ENCODE results near the gene ZPR1.
"Not testable (repeated sequence)": the region's sequence is repeated elsewhere in the genome, so short reads cannot be mapped to it uniquely, and the experiment has no call there.

Gene ZPR1

DNA sequence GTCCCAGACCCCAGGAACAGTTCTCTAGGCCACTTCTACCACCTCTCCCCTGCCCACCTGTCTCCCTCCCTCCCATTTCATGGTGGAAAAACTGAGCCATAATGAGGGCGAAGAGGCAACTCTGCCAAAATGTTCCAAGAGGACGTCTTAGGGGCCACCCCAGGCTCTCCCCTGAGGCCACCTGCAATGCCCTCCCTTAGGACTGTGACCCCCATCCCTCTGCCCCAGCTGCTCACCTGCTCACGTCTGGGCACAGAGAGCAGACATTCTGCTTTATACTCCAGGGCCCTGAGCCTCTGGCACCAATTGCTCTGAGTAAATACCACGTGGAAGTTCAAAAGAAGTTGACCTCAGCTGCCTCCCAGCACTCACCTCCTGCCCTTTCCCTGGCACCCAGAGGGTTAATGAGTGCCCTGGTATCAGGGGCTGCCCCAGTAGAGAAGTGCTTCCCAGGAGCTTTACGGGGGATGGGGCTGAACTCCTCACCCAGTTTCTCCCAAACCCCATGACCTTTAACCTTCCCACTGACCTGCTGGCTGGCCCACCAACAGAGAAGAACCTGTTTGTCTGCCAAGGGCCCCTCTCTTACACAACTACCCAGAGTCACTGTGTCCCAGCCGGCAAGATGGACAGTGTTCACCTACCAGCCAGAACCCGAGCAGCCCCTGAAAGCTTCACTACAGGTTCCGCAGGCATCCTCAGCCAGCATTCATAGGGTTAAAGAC lies 4.5 kb upstream of the ZPR1 start:
- DNase-seq = no peak

DNA sequence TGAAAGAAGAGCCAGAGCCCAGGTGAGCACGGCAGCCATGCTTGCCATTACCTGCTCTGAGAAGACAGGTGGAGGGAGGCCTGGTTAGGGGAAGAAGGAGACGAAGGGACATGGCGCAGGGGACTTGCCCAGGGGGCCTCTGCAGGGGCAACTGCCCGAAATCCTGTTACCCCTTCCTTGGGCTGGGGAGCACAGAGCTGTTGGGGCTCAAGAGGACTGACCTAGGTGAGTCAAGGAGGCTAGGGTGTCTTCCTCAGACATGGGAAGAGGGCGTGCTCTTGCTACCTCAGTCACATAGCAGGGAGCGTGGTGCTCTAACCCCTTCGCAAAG lies 4.0 kb upstream of the ZPR1 start, which contains the start of gene APOA5:
APOA5 (minus strand) TSS at position 67 of the 331 bp plus-strand sequence; CDS start at position 48, 19 bp downstream.
- no peak for DNase-seq

- peak; percentile 59 for DNase-seq
Measured at GRCh38 chr11:116791002-116791812, 3.4 kb upstream of the ZPR1 start.

DNA sequence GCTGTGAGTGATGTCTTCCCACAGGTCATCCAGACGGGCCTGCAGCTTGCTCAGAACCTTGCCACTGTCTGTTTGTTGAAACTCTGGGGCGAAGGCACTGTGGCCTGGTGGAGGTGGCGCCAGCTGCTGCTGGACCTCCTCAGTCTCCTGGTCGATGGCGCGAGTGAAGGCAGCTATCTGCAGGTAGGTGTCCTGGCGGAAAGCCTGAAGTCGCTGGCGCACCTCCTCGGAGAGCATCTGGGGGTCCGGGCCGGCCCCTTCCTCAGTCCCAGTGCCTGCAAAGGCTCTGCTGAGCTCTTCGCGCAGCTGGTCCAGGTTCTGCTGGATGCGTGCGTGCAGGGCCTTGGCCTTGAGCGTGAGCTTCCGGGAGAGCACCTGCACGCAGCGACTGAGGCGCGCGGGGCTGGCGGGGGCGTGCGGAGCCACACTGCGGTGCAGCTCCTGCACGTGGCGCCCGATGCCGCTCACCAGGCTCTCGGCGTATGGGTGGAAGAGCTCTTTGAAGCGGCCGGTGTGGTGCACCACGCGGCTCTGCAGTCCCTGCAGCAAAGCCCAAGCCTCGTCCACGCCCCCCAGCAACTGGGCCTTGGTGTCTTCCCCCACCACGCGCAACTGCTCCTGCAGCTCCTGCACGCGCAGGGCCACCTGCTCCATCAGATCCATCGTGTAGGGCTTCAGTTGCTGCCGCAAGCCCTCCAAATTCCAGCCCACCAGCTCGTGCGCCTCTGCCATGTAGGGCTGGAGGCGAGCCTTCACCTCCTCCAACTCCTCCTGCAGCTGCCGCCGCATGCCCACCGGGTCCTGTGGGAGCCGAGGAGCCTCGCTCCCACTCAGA lies 2.6 kb upstream of the ZPR1 start:
- no peak for DNase-seq

DNA sequence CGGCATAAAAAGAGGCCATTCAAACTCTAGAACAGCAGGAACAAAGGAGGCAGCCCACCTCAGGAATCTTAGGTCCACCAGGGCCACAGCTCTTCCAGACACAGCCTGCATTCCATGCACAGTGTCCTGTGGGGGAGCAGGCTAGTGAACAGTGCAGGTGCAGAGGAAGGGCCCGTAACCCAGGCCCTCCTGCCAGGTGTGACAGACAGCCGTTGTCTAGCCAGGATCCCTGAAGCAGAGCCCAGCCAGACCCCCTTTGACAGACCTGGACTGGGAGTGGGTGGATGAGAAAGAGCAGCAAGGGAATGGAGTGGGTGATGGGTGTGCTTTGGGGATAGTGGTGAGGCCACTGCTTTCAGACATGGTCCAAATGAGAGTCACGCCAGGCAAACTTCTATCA lies 1.2 kb upstream of the ZPR1 start:
- DNase-seq = no peak

DNA sequence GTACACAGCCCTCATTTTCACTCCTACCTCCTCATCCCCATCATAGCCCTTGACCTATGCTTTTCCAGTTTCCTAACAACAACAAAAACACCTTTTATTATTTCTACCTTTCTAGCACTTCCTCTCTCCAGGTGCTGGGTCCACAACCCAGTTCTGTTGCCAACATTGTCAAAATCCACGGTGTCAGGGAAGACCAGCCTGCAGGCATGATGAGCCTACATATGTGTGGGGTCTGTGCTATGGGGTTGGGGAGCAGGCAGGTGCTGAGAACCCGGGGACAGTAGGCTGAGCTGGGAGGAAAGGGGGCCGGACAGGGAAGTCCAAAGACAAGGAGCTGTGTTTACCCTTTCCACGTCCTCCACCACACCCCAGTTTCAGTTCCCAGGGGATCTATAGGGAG lies 711 bp upstream of the ZPR1 start:
- no peak for DNase-seq

- no peak for DNase-seq
Measured at GRCh38 chr11:116787436-116787785, 412 bp downstream of the ZPR1 start.

DNA sequence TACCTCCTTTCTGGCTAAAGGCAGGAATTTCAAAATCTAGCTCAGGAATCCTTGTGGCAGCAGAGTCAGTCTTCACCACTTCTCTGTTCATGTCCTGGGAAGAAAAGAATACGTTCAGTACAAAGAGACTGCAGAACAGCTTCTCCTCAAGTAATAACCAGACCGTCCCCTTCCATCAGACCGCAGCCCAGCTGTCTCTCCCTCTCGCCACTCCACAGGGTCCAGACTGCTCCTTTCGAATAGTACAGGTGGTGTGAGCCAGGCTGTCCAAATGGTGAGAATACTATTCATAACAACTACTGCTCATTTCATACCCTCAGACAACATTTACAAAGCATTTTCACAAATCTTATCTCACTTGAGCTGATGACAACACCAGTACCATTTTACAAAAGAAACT lies 857 bp downstream of the ZPR1 start:
- DNase-seq = no peak

- no peak for DNase-seq
Measured at GRCh38 chr11:116786326-116786725, 1.5 kb downstream of the ZPR1 start.

DNA sequence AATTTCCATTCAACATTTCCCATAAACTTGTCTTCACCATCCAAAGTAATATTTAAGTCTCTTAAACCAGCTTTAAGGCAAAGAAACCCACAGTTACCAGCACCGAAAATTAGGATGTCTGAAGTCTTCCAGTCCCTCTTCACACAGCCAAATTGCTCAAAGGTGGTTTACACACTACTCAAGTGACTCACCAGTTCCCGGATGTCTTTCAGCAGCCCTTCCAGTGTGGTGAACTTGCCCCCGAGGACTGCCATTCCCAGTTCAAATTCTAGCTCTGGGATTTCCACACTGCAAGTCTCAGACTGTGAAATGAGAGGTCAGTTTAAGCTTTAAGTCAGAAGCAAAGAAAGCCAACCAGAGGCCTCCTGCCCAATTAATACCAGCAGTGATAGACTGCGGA lies 5.1 kb downstream of the ZPR1 start:
- DNase-seq = no peak

DNA sequence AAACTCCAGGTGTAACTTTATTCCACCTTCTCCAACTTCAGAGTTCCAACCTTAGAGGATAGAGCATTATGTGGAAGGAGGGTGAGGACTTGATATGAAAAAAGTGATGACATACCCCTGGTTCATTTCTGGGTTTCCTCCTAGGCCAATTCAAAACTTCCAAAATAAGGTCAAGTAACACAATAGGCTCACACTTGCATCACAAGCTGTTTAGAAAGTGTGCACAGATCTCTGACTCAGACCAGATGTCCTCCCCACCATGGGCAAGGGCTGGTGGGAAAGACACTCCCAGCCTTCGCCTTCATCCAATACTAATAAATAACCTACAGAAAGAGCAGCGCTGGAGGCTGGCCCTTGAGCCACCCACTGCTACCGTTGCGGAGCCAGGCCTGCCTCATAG lies 9.3 kb downstream of the ZPR1 start:
- no peak for DNase-seq

GRCh38 chr11:116777056-116777455 lies 10.8 kb downstream of the ZPR1 start:
- no peak for DNase-seq

- DNase-seq = no peak
Measured at GRCh38 chr11:116776522-116776984, 11.3 kb downstream of the ZPR1 start.

DNA sequence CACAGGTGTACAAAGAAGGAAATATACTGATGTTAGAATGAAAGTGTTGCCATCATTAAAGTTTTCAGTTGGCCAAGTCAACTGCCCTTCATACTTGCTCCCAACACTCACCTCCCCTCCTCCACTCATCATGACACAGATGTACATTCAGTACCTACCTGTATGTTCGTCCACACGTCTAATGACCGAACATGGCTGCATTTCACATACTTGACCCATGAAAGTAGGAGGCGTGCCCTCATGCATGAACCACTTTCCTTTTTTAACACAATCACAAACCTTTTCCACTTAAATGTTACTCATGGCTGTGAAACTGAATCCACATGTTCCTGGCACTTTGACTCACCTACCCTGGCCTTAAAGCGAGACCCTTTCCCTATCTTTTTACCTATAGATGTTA lies 11.8 kb downstream of the ZPR1 start:
- DNase-seq = no peak

DNA sequence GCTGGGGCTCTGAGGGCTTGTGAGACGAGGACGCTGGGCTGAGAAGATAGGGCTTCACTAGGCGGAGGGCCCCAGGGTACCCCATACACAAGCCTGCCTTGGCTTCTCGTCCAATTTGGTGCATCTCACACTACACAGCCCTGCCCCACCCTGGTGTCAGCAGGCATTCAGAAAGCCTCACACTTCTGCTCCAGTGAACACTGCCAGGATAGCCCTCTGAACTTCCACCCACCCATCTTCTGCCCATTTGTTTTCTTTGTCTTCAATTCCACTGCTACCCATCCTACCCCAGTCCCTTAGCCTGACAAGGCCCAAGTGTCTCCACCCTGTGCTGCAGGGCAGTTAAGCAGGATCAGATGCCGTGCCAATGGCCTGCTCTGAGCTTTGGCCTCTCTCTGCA lies 13.2 kb downstream of the ZPR1 start:
- no peak for DNase-seq

GRCh38 chr11:116773203-116774097 lies 14.4 kb downstream of the ZPR1 start:
- DNase-seq = no peak

DNA sequence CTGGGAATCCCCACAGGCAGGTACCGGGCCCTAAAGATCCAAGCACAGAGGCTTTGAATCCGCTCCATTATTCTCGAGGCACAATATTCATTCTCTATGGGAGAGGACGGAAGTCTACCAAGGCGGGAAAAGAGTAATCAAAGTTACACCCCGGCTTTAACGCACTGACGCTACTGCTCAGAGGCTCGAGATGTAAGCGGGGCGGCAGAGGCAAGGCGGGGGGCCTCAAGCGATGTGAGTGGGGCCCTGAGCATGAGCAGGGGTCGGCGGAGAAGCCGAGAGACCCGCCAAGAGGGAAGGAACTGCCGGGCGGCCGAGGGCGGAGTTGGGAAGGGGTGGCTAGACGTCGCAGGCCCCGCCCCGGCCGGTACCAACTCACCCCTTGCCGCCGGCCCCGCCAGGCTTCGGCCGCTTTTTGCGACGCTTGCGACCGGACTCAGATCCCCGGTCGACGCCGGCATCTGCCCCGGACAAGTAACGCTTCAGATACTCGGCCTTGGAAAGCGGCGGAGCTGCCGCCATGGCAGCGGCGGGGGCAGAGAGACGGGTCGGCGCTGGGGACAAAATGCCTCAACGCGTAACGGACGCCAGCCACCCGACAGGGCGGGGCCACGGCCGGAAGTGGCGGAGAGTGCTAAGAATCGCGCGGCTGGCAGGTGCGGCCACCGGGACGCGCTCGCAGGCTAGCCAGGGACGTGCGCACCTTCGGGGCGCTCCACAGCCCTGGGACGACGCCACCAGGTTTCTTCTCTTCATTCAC lies 15.2 kb downstream of the ZPR1 start, which contains the start of gene BUD13:
BUD13 (minus strand) TSS at position 545 of the 760 bp plus-strand sequence; CDS start at position 522, 23 bp downstream.
- peak; percentile 94 for DNase-seq

DNA sequence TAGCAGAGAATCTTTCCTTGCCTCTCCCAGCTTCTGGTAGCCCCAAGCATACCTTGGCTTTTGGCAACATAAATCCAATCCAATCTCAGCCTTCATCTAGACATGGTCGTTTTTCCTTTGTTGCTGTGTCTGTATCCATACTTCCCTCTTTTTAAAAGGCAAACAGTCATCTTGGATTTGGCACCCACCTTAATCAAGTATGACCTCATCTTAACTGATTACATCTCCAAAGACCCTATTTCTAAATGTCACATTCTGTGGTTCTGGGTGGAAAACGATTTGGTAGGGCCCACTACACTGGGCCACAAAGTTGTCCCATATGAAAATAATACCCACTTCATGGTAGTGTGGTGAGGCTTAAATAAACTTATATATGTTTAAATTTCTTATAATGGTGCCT lies 15.9 kb downstream of the ZPR1 start:
- DNase-seq = no peak

DNA sequence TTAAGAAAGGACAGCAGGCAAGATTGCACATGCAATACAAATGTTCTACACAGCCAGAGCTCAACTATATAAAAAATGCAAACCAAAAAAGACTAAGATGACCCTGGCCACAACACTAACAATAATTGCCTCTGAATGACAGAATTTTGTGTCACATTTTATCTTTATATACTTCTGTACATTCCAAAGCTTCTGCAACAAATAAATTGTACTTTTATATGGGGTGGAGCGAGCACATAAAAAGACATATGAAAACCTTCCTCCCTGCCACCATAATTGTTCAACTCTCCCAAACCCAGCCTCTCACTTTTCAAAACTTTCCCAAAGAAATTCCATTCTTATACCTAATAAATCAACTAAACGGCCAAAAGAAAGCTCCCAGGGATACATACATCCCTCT lies 25.7 kb downstream of the ZPR1 start:
- DNase-seq = no peak

- DNase-seq = not testable (repeated sequence)
Measured at GRCh38 chr11:116756044-116756443, 31.8 kb downstream of the ZPR1 start.

GRCh38 chr11:116750070-116750718 lies 37.6 kb downstream of the ZPR1 start:
- no peak for DNase-seq
